ENCODE data around the gene GSC2.
A peak's percentile ranks its signal among the peaks of the same experiment; 100 is the strongest.

Gene GSC2

GRCh38 chr22:19107730-19108074 lies 42.4 kb downstream of the GSC2 start:
- TF ChIP-seq CTCF (IDR thresholded peaks at IDR 0.05; ENCODE audit: insufficient read depth, low read length, missing control alignments) = no peak
- ChIA-PET POLR2A (no interaction called here), CTCF (interaction anchor here (1.1 to 1.9 kb wide), 3 partner anchors 11 to 522 kb away, joined by 4 to 6 read pairs (median 5); partner anchors contain the start of gene ESS2)
- H3K4me3 ChIP-seq (ENCODE audit: low read depth, low read length) = no peak overlapping the region
- DNase-seq (ENCODE audit: low read depth, low spot score) = no peak

- no peak for DNase-seq (ENCODE audit: low read depth, low spot score)
- no peak overlapping the region for H3K4me3 ChIP-seq (ENCODE audit: low read depth, low read length)
- ChIA-PET POLR2A (no interaction called here), CTCF (interaction anchor here (1.4 to 2.1 kb wide), 3 partner anchors 8 to 38 kb away, joined by 5 to 8 read pairs (median 6); partner anchors contain the start of gene ESS2)
- no peak for TF ChIP-seq CTCF (IDR thresholded peaks at IDR 0.05; ENCODE audit: insufficient read depth, low read length, missing control alignments)
Measured at GRCh38 chr22:19106886-19107729, 43.0 kb downstream of the GSC2 start.

- ChIA-PET CTCF (interaction anchor here (1.9 to 2.1 kb wide), 2 partner anchors 9 to 39 kb away, joined by 5 to 8 read pairs; partner anchors contain the start of gene ESS2), POLR2A (interaction anchor here (0.6 kb wide), 1 partner anchor 60 kb away, joined by 3 read pairs; no protein-coding TSS in a partner anchor)
- peak; percentile 9 for TF ChIP-seq CTCF (IDR thresholded peaks at IDR 0.05; ENCODE audit: insufficient read depth, low read length, missing control alignments)
- no peak for DNase-seq (ENCODE audit: low read depth, low spot score)
- H3K4me3 ChIP-seq (ENCODE audit: low read depth, low read length) = no peak overlapping the region
Measured at GRCh38 chr22:19105867-19106802, 44.0 kb downstream of the GSC2 start.

GRCh38 chr22:19105456-19105855 lies 44.6 kb downstream of the GSC2 start:
- no peak overlapping the region for H3K4me3 ChIP-seq (ENCODE audit: low read depth, low read length)
- CTCF ChIA-PET = interaction anchor here (2.1 kb wide), 1 partner anchor 10 kb away, joined by 8 read pairs; no protein-coding TSS in a partner anchor

More at GRCh38 chr22:19105456-19105855, 44.6 kb downstream of the GSC2 start:
- POLR2A ChIA-PET = no interaction called here
- no peak for TF ChIP-seq CTCF (IDR thresholded peaks at IDR 0.05; ENCODE audit: insufficient read depth, low read length, missing control alignments)
- DNase-seq (ENCODE audit: low read depth, low spot score) = no peak

Measured in AG04449 (cell line).